Heart right ventricle (tissue), 16 donors: ENCODE data around the gene LAX1. TPM values are rescaled to one million over a fixed set of nuclear protein-coding genes. Genes with fewer than 3 reads are reported as not detected.

Experiments used
- ATAC-seq, 8 donors: fragments of 200-7000 bp; cut with Tn5 transposase; one replicate each; pipeline ENCODE4 v1.9.1; 2020; ENCODE audit warnings: mild to moderate bottlenecking in 8 of 8, moderate library complexity in 8 of 8, moderate number of reproducible peaks in 1 of 8
- DNase-seq, 2 donors: peaks; one replicate each; pipeline ENCODE4 v3.0.0-alpha.2; 2020
- H3K27ac ChIP-seq, 10 donors: fragments of 200-600 bp; sonication (generic) in 2 of 10; one replicate each; pipeline versions ENCODE4 v1.5.0 to v1.8.0; 2020 to 2022; ENCODE audit warnings: mild to moderate bottlenecking in 3 of 10
- H3K27me3 ChIP-seq, 7 donors: fragments of 200-600 bp; one replicate each; pipeline ENCODE4 v1.8.0; 2021 to 2022; ENCODE audit warnings: mild to moderate bottlenecking in 2 of 7
- H3K36me3 ChIP-seq, 9 donors: fragments of 200-600 bp; sonication (generic) in 1 of 9; one replicate each; pipeline versions ENCODE4 v1.5.0 to v1.8.0; 2020 to 2022; ENCODE audit warnings: mild to moderate bottlenecking in 2 of 9
- H3K4me1 ChIP-seq, 9 donors: fragments of 200-600 bp; sonication (generic) in 1 of 9; one replicate each; pipeline versions ENCODE4 v1.5.0 to v1.8.0; 2020 to 2022; ENCODE audit warnings: mild to moderate bottlenecking in 4 of 9
- H3K4me3 ChIP-seq, 10 donors: fragments of 200-600 bp; sonication (generic) in 2 of 10; one replicate each; pipeline versions ENCODE4 v1.5.0 to v1.8.0; 2020 to 2022; ENCODE audit warnings: mild to moderate bottlenecking in 7 of 10, moderate library complexity in 2 of 10
- H3K9me3 ChIP-seq, 11 donors: fragments of 200-600 bp in 10 of 11; sonication (generic) in 2 of 11; one replicate each; pipeline versions ENCODE4 v1.5.0 to v1.8.0; 2013 to 2022; ENCODE audit warnings: mild to moderate bottlenecking in 2 of 11, control low read depth in 1 of 11, moderate library complexity in 1 of 11
- WGBS, 2 donors: extraction: QIAGEN DNeasy Blood & Tissue Kit; methylation state at CpG; one replicate each; pipeline ENCODE4 v1.1.7; 2013; ENCODE audit warnings: inconsistent platforms in 1 of 2; 5-methylcytosine and 5-hydroxymethylcytosine counted together
- intact Hi-C, 10 donors: fragments of 100-400 bp; cut with DNase I; formaldehyde crosslinking; loops; one replicate each; pipeline versions ENCODE4 v1.11.1 to v1.14.2; 2022
- polyA plus RNA-seq, 2 donors: library from polyadenylated mRNA; stranded (reverse); fragments of 200-250 nt; gene quantifications; one replicate each; pipeline ENCODE4 v1.2.3, GENCODE V29; 2013
- total RNA-seq, 10 donors: library from RNA; stranded (reverse); fragmentation: NEBNext Ultra II Directional in 3 of 10; extraction: Animal tissue kit (Norgen Biotek cat#: 25700) in 3 of 10; gene quantifications; one replicate each; pipeline versions ENCODE4 v1.2.1 to v1.2.4, GENCODE V29; 2021 to 2023
- TF ChIP-seq, protein P1 (sequence below), 9 donors: fragments of 200-600 bp; sonication (generic) in 2 of 9; IDR thresholded peaks; one replicate each; pipeline versions ENCODE4 v1.5.0 to v1.8.0; 2021 to 2022; ENCODE audit warnings: antibody characterized with exemption in 9 of 9, mild to moderate bottlenecking in 5 of 9, moderate library complexity in 1 of 9
- donor health status: Arrhythmogenic right ventricular cardiomyopathy.
- donor health status: ischemic (EF 13 %, LVEDD 7.1; RV severe dilation, severe dysfunction).
- donor health status: healthy with polysubstance abuse.
- donor health status: DM: no; HTN: yes; CAD: no.
- donor health status: DM: no; HTN: no; CAD: no.
- donor health status: ischemic (EF 25% LVEDD 6.9; RV normal size, moderate dysfunction).
- donor health status: ischemic (EF 25% LVEDD 5.7; RV mildly dilated, moderate dysfunction).
- donor health status: healthy.
- donor health status: DM: yes; HTN: yes; CAD: no.
- donor health status: Ischemic cardiomyopathy.
- donor health status: ischemic (EF 35%, LVEDD 5.7; RV mildly dilated, moderate dysfunction).
- donor health status: nonischemic (EF 11% LVEDD 7.7; RV severe dilation, severe dysfunction).
- donor health status: DM: yes; HTN: yes; CAD: no.
- donor health status: PGD.
- donor health status: ischemic (EF 29% LVEDD 5.4; RV normal size, mild dysfunction).
- donor health status: nonischemic (EF 23%, LVEDD 6.1; RV moderate dilation, normal function).

Gene LAX1
- total and polyA plus RNA-seq, 12 donors, result 0.03 to 1.3 (median 0.17) TPM; not detected in 2

- Histone ChIP-seq H3K4me3 (no peak overlapping the region), H3K36me3 (peaks cover 0 to 90% (median 7%) of the 10 kb centered on the region in 9 donors), H3K4me1 (peaks cover 0 to 33% (median 18%) of the 10 kb centered on the region in 9 donors), H3K9me3 (no peaks in the 10 kb centered on the region), H3K27ac (no peak overlapping the region), H3K27me3 (no peaks in the 10 kb centered on the region)
- TF ChIP-seq, protein P1, sequence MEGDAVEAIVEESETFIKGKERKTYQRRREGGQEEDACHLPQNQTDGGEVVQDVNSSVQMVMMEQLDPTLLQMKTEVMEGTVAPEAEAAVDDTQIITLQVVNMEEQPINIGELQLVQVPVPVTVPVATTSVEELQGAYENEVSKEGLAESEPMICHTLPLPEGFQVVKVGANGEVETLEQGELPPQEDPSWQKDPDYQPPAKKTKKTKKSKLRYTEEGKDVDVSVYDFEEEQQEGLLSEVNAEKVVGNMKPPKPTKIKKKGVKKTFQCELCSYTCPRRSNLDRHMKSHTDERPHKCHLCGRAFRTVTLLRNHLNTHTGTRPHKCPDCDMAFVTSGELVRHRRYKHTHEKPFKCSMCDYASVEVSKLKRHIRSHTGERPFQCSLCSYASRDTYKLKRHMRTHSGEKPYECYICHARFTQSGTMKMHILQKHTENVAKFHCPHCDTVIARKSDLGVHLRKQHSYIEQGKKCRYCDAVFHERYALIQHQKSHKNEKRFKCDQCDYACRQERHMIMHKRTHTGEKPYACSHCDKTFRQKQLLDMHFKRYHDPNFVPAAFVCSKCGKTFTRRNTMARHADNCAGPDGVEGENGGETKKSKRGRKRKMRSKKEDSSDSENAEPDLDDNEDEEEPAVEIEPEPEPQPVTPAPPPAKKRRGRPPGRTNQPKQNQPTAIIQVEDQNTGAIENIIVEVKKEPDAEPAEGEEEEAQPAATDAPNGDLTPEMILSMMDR (IDR thresholded peaks at IDR 0.05), result no peak
- 82 to 86% methylated on average over 2 of the region's 2 CpGs for WGBS, 2 donors
- intact Hi-C loops, result no loop called here
- no peak for DNase-seq
- ATAC-seq, result peak in 1 of 8 donors; percentile 16
Observed at GRCh38 chr1:203807196-203807595, 42.2 kb downstream of the LAX1 start.

DNA sequence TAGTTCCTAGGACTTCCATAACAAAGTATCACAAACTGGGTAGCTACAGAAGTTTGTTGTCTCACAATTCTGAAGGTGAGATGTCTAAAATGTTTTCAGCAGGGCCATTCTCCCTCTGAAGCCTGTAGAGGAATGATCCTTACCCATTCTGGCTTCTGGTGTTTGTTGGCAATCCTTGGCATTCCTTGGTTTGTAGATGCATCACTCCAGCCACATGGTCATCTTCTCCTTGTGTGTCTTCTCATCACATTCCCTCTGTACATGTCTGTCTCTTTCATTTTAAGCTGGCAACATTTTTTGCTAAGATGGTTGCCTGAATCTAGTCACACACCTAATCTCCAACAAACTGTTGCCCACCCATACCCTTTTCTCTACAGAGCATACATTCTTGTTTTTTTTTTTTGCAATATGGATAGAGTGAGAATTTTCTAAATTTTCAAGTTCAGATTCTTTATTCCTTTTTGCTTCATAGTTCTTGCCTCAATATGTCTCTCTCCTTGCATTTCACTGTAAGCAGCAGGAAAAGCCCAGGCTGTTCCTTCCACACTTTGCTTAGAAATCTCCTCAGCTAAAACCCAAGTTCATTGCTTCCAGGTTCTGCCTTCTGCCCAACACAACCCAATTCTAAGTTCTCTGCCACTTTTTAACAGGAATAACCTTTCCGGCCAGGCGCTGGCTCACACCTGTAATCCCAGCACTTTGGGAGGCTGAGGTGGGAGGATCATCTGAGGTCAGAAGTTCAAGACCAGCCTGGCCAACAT is 48.8 kb downstream of the LAX1 start:
- no peak for DNase-seq
- 98% methylated on average over 2 of the region's 2 CpGs for WGBS, 2 donors
- Histone ChIP-seq H3K27me3 (no peaks in the 10 kb centered on the region), H3K4me3 (no peak overlapping the region), H3K27ac (no peak overlapping the region), H3K36me3 (peaks cover 0 to 95% (median 35%) of the 10 kb centered on the region in 9 donors), H3K9me3 (no peaks in the 10 kb centered on the region), H3K4me1 (peaks cover 0 to 5% (median 0%) of the 10 kb centered on the region in 9 donors)
- ATAC-seq, result no peak
- intact Hi-C loops, result no loop called here
- TF ChIP-seq, protein P1 (IDR thresholded peaks at IDR 0.05), result no peak

DNA sequence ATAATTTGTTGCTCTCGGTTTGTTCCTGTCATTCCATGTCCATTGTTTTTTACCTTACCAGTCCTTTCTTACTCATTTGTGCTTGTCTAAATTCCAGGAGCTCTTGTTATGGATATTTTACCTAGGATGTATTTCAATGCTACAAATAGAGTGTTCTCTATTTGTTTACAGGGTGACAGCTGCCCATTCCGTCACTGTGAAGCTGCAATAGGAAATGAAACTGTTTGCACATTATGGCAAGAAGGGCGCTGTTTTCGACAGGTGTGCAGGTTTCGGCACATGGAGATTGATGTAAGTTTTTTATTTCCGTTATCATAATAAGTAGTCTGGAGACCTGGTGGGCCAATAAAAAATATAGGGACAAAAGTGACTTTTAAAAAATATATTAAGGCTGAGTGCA is 53.4 kb downstream of the LAX1 start:
- Histone ChIP-seq H3K36me3 (peaks cover 0 to 100% (median 71%) of the 10 kb centered on the region in 9 donors), H3K4me3 (no peak overlapping the region), H3K27ac (no peak overlapping the region), H3K27me3 (no peaks in the 10 kb centered on the region), H3K9me3 (no peaks in the 10 kb centered on the region), H3K4me1 (peaks cover 0 to 8% (median 0%) of the 10 kb centered on the region in 9 donors)
- TF ChIP-seq, protein P1 (IDR thresholded peaks at IDR 0.05), result no peak
- DNase-seq, result no peak
- ATAC-seq, result no peak
- WGBS, 2 donors, result 88 to 93% methylated on average over 6 of the region's 6 CpGs
- intact Hi-C loops, result no loop called here

DNA sequence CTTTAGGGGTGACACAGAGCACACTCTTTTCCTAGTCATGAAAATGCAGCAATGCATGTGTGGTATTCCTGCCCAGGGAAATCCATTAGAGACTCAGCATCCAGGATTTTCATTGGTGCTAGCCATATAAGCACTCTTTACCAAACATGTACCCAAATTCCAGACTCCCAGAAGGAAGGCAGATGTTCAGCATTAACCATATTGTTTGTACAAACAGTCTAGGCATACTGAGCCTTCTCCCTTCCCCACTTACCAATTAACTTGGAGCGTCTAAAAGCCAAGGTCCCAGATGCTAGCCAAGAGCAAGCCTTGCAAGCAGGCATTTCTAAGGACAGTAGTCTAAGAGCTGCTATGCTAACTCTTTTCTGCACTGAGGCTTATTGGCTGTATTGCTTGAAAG is 58.3 kb downstream of the LAX1 start:
- H3K4me1 ChIP-seq, result peaks cover 0 to 12% (median 0%) of the 10 kb centered on the region in 9 donors
- no peak for ATAC-seq
- TF ChIP-seq, protein P1 (IDR thresholded peaks at IDR 0.05), result no peak
- no peak for DNase-seq
- H3K4me3 ChIP-seq, result no peak overlapping the region
- peaks cover 0 to 100% (median 64%) of the 10 kb centered on the region in 9 donors for H3K36me3 ChIP-seq
- intact Hi-C loops, result no loop called here
- H3K27ac ChIP-seq, result no peak overlapping the region
- 81 to 96% methylated on average over 1 of the region's 1 CpG for WGBS, 2 donors
- no peaks in the 10 kb centered on the region for H3K27me3 ChIP-seq
- no peaks in the 10 kb centered on the region for H3K9me3 ChIP-seq

Other genes starting within 250 kb of the LAX1 start
- gene ATP2B4, start 138.4 kb upstream of the LAX1 start, total RNA-seq, result 100 to 1,000 TPM in 8 of 10 donors, 10 to 100 TPM in 2; 85.2 to 224 (median 125) TPM
- 10 to 100 TPM; 64.2 to 85.6 TPM for gene ATP2B4, start 138.4 kb upstream of the LAX1 start, polyA plus RNA-seq
- 10 to 100 TPM; 11.2 to 19.4 (median 12.7) TPM for gene ZBED6, start 30.4 kb downstream of the LAX1 start, total RNA-seq
- 1 to 10 TPM in 1 of 2 donors, under 1 TPM in 1; 0.51 to 1.8 TPM for gene ZBED6, start 30.4 kb downstream of the LAX1 start, polyA plus RNA-seq
- gene ZC3H11A, start 30.4 kb downstream of the LAX1 start, total RNA-seq, result 10 to 100 TPM; 37.4 to 63.8 (median 41.9) TPM
- gene ZC3H11A, start 30.4 kb downstream of the LAX1 start, polyA plus RNA-seq, result 10 to 100 TPM; 25.3 to 48.6 TPM
- 10 to 100 TPM; 41.6 to 70.6 (median 50.4) TPM for gene SNRPE, start 96.4 kb downstream of the LAX1 start, total RNA-seq
- gene SNRPE, start 96.4 kb downstream of the LAX1 start, polyA plus RNA-seq, result 100 to 1,000 TPM in 1 of 2 donors, 10 to 100 TPM in 1; 33.1 to 118 TPM